Measurements from ENCODE around the gene PPP1R15B.
A peak's percentile ranks its signal among the peaks of the same experiment; 100 is the strongest.
"Not testable (repeated sequence)": the region's sequence is repeated elsewhere in the genome, so short reads cannot be mapped to it uniquely, and the experiment has no call there.

Gene PPP1R15B

DNA sequence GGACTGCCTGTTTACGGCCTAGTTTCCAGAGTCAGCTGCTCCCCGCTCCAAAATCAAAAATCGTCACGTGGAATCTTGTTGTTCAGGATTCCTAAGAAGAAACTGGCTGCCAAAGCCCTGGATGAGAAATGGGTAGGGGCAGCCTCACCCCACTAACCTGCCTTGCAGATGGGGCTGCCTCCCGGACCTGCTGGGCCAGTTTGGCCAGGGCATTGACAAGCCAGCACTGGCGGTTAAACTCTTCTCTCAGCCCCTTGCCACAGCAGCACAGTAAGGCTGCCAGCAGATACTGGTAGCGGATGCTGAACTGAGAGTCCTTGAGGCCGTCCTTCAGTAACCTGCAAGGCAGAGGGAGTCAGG is 31.6 kb upstream of the PPP1R15B start:
- no peak for DNase-seq

DNA sequence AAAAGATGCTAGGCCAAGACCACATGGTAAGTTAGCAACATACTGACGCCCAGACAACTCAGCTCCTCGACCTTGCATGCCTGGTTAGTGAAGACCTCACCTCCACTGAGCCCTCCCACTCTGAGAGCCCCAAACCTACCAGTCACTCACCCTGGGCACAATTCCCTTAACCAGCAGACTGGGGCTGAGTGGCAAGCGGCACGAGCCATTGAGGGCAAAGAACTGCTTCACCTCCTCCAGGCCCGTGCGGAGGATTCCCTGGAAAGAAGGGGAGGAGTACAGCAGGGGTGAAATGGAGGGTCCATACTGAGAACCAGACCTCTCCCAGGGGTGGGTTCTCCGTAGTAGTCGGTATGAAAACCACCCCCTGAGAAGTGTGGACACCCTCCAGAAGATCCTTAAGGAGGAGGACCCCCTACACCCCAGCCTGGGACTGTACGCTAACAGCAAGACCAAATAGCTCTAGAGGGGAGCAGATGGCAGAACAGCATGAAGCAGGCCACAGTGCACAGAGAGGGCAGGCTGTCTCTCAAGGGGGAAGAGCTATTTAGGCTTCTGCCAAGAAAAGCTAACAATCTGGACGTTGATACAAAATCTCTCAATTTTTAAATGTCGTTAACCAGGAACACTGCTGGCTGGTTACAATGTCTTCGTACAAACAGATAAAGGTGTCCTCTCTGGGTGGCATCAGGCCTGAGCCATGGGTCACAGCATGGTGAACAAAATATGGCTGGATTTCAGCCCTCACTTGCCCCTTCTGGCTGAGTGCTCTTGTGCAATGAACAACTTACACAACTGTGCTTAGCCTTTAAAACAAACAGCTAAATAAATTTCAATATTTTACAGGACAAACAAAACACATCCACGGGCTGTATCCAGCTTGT is 31.0 kb upstream of the PPP1R15B start:
- no peak for DNase-seq

DNA sequence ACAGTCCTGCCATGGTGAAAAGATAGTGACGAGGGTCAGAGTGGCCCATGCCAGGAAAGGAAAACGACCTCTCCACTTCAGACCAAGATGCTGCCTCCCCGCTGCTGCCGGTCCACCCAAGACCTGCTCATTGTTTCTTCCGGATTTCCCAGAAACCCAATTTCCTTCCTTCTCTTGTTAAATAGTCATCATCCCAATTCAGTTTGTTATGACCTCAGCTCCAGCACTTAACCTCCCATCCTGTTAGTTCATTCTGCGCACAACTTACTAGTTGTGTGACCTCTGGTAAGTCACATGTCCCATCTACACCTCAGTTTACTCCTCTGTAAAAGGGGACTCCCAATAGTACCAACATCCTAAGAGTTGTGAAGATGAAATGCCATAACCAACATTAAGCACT is 29.9 kb upstream of the PPP1R15B start:
- DNase-seq = no peak

DNA sequence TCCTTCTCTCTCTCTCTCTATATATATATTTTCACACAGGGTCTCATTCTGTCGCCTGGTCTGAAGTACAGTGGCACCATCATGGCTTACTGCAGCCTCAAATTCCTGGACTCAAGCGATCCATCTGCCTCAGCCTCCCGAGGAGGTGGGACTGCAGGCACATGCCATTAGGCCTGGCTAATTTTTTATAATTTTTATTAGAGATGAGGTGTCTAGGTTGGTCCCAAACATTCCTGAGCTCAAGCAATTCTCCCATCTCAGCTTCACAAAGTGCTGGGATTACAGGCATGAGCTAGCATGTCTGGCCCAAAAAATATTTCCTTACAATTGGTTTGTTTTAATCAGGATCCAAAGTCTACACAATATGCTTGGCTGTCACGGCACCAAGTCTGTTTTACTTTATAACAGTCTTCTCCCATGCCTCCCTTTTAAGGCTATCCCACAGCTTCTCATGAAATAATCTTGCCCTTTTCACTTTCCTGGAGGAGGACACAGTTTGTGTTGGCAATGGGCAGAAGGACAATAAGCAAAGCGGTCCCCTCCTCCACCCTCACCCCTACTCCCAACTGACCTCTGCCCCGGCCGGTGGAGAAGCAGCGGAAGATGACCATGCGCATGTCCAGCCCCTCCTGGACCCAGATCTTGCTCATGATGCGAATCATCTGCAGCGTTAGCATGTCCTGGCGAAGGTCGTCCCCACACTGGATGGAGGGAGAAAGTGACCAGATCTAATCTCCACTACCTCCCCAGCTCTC is 28.2 kb upstream of the PPP1R15B start:
- DNase-seq = no peak

DNA sequence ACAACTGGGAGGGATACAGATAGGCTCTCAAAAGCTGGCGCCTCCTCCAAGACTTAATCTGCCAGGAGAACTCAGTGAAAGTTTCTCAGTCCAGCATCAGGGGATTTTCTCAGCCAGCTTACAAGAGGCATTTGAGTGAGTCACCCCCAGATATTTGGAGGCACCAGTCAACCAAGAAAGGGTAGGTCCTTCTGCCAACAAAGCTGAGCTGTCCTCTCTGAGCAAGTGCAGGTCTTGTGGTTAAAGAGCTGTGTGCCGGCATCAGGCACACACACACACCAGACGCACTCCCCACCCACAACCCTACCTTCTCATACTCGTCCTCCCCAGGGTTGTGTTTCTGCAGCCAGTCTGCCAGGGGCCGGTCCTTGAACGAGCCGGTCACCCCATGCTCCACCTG is 27.0 kb upstream of the PPP1R15B start:
- no peak for DNase-seq

DNA sequence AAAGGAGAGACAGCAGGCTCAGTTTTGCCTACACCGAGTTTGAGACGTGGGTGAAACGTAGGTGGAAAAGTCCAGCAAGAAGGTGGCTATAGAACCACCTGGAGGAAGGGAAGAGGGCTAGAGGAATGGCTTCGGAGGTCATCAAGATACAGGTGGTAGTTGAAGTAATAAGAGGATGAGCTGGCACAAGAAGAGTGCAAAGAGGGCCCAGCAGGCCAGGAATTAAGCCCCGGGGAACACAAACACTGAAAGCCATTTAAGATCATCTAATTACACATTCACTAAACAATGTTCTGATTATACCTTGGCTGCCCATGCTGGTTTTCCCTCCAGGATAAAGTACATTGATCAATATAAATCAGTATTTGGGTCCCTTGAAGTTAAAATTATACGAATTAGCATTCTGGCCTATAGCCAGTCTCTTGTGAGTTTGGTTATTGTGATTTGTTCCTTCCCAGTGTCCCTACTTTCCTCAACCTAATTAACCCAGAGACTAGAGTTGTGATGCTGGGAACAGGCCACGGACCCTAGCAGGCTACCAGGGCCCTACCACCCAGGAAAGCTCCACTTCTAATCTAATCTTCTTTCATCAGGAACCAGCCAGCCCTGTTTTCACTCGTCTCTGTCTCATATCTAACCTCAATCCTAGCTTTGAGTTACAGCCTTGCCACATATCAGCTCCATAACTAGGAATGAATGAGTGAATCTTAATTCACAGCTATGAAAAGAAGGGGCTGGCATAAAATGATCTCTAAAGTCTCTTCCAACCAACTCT is 26.4 kb upstream of the PPP1R15B start:
- no peak for DNase-seq

DNA sequence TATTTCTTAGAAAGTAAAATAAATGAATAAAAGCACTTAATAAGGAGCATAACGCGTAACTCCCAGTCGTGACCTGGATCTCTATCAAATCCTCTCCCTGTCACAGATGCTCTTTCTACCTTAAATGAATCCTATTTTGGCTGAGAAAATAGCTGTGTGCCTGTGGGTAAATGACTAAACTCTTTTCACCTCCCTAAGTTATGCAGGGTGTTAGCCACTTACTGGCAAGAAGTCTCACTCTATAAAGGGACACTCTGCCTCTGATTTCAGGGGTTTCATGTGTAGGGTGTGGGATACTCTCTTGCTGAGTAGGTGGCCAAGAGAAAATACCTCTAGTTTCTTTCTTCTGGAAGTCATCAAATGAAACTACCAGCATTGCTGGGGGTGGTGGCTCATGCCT is 24.3 kb upstream of the PPP1R15B start:
- DNase-seq = no peak

DNA sequence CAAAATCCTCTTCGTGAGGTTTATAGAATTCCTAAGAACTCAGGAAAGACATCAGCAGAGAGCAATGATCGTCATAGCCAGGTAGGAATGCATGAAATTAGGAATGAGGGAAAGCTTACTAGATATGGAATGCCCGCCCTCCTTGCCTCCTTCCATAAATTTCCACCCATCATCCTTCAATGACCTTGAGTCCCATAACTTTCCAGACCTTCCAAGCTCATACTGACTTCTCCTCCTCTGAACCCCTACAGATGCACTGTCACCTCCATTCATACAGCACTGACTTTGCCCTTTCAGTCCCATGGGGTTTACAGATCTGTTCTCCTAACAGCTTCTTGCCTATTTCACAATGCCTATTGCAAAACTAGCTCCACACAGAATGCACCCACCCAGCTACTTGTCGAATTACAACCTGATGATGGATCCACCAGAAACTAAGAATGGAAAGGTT is 23.8 kb upstream of the PPP1R15B start:
- no peak for DNase-seq

DNA sequence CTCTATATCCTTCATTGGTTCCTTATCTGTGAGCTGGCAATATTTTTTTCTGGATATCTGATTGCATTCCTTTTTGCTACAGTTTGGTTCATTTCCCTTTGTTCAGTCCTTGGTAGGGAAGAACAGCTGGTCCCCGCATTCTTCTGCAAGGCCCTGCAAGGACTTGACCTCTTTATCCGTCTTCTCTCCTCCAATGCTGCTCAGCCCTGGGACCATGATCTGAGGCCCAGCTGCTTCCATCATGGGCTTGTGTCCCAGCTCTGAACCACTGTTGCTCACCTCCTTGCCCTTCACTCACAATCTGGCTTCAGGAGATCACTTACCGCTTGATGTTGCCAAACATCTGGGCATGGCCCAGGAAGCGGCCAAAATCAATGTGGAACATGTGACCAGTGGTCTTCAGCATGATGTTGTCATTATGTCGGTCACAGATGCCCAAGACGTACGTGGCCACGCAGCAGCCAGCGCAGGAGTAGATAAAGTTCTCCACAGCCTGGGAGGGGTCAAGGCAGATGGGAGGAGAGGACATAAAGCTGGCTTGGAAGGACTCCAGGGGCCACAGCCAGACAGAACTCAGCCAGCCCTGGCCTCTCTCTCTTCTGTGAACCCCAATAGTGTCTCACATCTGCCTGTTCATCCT is 22.6 kb upstream of the PPP1R15B start:
- DNase-seq = no peak

DNA sequence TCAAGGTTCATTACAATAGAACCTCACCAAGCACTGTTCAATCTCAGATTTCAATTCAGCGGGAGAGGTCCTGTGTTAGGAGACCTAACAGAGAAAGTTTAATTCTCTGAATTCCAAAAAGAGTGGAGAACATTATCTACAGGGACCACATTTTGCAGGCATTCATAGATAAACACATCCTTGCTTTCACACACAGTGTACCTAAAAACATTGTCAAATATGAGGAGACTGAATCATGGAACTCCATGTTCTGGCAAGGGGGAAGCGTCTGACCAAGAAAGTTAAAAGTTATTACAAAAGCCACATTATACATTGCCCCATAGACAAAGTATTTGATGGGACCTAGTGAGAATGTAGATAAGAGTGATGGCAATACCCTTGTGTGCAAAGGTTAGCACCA is 21.1 kb upstream of the PPP1R15B start:
- no peak for DNase-seq

DNA sequence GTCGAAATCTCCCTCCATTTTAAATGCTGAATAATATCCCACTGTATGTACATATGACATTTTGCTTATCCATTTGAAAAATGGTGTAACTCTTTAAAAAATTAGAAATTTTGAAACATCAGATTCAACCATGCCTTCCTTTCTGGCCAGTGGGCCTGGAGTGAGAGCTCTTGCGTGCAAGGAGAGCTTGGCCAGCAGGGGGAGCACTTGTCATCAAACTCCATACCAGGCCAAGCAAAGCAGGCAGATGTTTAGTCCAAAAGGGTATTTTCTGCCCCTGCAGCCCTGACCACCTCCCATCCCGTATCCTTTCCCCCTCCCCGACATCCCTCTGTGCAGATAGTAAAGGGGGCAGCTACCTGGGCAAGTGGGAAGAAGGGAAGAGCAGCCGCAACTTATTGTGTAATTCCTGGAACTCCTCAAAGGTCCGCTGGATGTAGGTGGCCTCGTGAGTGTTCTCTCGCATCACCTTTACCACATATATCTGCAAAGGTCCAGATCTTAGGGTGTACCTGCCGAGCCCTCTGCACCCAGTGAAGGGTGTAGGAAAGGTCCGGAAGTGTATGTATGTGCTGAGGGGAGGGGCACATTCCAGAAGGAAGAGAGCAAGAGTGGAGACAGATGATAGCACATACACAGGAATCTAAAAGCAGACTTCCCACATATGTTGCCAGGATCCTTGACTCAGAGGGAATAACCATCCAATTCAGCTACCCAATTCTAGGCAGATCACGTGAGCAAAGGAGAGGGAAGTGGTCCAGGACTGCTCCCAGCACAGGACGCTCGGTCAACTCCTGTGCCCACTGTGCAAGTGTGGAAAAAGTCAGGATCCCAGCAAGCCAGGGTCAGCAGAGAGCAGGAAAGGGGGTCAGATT is 19.9 kb upstream of the PPP1R15B start:
- DNase-seq = peak; percentile 64 to 73 (median 70)

DNA sequence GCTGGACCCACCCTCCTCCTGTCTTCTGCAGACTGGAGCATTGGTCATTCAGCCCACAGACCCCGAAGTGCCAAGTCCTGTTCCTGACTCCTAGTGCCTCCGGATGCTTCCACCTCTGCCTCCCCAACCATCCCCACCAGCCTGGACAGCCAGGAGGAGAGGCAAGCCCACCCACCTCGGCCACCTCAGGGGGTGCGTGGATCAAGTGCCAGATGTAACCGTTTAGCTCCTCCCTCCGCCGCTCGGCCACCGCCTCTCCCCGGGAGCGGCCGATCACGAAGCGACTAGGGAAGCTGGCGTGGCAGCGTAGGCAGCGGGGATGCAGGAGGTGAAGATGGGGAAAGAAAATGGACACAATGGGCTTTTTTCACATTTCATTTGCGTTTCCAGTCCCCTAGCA is 18.1 kb upstream of the PPP1R15B start:
- DNase-seq = no peak

DNA sequence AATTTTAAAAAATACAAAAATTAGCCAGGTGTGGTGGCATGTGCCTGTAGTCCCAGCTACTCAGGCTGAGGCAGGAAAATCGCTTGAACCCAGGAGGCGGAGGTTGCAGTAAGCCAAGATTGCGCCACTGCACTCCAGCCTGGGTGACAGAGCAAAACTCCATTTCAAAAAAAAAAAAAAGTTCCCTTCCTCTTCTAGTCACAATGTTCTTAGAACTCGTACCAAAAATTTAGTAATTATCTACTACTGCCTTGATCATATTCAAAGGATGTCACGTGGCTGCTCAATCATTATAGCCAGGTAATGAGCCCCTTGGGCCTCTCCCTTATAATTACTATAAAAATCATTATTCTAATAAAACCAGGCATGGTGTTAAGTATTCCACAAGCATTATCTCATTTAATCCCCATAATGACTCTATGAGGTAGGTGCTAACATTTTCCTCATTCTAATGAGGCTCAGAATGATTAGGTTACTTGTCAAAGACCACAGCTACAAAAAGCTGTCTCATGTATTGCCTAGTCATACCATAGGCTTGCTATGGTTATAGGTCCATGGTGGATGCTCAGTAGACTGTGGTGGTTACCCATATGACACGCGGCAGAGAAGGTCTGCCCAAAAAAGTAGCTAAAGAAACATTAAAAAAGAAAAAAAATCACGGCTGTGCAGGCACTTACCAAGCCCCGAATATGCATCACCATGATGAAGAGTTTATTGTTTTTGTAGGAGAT is 15.5 kb upstream of the PPP1R15B start:
- DNase-seq = no peak

DNA sequence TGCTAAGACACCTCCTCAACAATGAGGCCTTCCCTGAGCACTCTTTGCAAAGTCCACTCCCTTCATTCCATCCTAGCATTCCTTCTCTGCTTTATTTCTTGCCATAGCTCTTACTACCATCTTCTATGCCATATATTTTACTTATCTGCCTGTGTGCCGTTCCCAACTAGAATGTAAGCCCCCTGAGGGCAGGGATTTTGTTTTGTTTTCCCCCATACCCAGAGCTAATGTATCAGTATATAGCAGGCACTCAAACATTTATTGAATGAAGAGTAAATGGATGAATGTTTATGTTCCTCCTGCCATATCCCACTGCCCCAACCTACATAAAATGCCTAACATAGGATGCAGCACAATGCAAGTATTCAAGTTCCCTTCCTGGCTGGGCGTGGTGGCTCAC is 14.9 kb upstream of the PPP1R15B start:
- no peak for DNase-seq

DNA sequence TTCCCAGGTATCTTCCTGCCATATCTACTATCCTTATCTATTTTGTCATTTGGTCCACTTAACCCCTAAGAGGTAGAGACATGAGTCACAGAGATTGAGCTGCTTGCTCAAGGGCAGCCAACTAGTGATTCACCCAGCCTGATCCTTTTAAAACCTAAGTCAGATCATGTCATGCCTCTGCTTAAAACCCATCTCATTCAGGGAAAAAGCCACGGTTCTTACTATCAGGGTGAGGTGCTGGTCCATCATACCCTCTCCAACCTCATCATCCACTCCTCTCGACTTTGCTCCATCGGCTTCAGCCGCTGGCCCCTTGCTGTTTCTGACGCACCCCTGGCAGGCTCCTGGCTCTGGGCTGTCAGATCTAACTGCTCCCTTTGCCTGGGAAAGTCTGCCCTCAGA is 14.4 kb upstream of the PPP1R15B start:
- DNase-seq = no peak

DNA sequence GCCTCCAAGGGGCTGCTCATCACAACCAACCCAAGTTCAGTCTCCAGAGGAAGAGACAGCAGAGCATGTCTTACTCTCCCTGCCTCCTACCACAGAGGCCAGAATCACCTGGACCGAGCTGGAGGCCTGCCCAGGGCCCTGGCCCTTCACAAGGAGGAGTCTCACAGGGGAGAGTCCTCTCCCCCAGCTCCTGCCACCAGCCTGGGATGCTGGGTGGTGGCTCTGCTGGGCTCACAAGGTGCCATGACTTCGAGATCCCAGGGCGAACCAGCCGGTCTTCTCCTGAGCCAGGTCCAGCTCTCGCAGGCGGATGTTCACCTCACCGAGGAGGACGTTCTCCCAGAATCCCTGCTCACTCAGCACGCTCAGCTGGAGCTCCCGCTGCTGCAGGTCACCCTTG is 13.0 kb upstream of the PPP1R15B start:
- no peak for DNase-seq

DNA sequence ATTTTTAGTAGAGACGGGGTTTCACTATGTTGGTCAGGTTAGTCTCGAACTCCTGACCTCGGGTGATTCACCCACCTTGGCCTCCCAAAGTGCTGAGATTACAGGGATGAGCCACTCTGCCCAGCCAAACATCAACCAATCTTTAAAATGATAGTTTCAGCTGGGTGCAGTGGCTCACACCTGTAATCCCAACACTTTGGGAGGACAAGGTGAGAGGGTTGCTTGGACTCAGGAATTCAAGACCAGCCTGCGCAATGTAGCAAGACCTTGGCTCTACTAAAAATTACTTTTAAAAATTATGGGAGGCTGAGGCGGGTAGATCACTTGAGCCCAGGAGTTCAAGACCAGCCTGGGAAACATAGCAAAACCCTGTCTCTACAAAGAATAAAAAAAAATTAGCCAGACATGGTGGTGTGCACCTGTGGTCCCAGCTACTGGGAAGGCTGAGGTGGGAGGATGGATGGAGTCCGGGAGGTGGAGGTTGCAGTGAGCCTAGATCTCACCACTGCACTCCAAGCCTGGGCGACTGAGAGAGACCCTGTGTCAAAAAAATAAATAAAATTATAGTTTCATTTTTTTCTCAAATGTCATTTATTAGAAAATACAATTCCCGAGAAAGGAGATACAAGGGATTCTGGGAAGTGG is 10.6 kb upstream of the PPP1R15B start:
- not testable (repeated sequence) for DNase-seq

DNA sequence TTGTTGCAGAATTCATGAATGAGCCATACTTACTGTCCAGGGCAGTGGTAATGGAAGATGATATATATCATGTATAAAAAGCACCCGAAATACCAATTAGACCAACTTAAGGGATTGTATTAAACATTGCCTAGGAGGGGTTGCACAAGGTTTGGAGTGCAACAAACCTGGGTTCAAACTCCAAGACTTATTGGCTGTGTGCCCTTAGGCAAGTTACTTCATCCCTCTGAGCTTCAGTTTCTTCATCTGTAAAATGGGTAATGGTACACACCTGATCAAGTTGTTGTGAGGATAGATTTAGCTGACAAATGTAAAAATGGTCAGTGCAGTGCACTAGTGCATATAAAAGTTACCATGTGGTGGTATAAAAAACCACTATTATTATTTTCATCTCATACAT is 9.8 kb upstream of the PPP1R15B start:
- DNase-seq = no peak

DNA sequence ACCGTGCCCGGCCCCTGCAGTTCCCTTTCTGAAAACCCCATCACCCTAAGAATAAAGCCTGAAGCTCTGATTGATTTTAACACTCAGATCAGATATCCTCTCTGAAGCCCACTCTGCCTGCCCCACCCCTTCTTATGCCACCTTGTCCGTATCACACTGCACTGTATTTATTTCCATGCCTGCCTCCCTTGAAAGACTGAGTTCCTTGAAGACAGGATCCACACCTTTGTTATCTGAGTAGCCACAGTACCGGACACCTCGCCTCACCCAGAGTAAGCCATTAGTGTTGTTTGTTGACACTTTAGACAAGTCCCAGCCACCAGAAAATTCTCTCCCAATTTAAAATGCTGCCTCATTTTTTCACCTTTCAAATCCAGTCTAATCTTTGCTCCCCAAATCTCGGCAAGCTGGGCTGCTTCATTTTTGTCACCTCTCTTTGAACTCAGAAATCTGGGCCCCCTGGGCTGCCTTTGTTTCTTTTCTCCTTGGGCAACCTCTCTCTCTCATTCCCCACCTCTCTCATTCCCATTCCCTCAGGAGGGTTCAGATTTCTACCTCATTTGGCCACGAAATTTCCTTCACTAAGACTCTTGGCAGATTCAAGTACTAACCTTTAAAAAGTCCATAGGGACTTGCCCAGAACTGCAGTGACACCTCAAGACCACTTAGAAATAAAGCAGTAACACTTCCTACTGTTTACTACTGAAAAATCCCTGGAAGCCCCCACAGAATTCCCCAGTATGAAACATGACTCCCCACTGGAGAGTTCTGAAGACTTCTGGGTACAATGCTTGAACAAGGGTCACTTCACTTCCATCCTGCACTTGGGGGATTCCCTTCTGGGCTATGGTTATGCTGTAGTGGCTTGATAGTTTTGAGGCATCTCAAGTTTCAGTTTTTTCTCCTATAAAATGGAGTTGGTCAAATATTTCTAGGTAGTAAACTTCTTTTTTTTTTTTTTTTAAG is 8.7 kb upstream of the PPP1R15B start:
- no peak for DNase-seq

DNA sequence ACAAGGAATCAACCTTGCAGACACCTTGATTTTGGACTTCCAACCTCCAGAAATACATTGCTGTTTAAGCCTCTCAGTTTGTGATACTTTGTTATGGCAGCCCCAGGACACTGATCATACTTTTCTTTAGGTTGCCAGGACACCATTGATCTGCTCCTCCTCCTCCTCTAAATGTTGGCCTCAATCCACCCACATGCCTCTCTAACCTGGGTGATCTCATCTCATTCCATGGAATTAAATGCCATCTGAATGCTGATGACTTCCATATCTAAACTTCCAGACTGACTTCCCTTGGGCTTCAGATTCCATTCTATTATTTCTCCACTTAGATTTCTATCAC is 7.4 kb upstream of the PPP1R15B start:
- DNase-seq = no peak

Measured in activated CD4-positive, CD25-positive, alpha-beta regulatory T cell (primary cell).